HepG2 (cell line): ENCODE data around the gene MYCBPAP. TPM values are rescaled to one million over a fixed set of nuclear protein-coding genes. Genes with fewer than 3 reads are reported as not detected.

ENCODE experiments used
- ATF7 ChIP-seq, 2 experiments: fragments of 450-650 bp in 1 of 2; sonication (generic) in 1 of 2; formaldehyde crosslinking in 1 of 2; IDR thresholded peaks; 2 replicates each; pipeline versions ENCODE4 v1.4.0 to v1.6.1; 2016 to 2020; ENCODE audit warnings: antibody characterized with exemption in 1 of 2, mild to moderate bottlenecking in 1 of 2, missing genetic modification reagents in 1 of 2
- IRF2 ChIP-seq: IDR thresholded peaks from 2 replicates; pipeline ENCODE4 v1.6.1; 2018; ENCODE audit warnings: missing genetic modification reagents, missing compliant biosample characterization
- KDM5B ChIP-seq: sonication (generic); formaldehyde crosslinking; IDR thresholded peaks from 2 replicates; pipeline ENCODE4 v1.4.0; 2020; ENCODE audit warnings: missing genetic modification reagents, mild to moderate bottlenecking, borderline replicate concordance
- KLF11 ChIP-seq: IDR thresholded peaks from 2 replicates; pipeline ENCODE4 v1.6.1; 2016; ENCODE audit warnings: missing compliant biosample characterization
- MEIS1 ChIP-seq: sonication (generic); formaldehyde crosslinking; IDR thresholded peaks from 2 replicates; pipeline ENCODE4 v1.9.0; 2021; ENCODE audit warnings: mild to moderate bottlenecking, missing genetic modification reagents, moderate library complexity, borderline replicate concordance
- RAD21 ChIP-seq: fragments of 450-650 bp; formaldehyde crosslinking; IDR thresholded peaks from 2 replicates; pipeline ENCODE4 v1.5.0; 2020; ENCODE audit warnings: mild to moderate bottlenecking
- RXRB ChIP-seq: IDR thresholded peaks from 2 replicates; pipeline ENCODE4 v1.6.1; 2016; ENCODE audit warnings: borderline replicate concordance, missing genetic modification reagents, missing compliant biosample characterization
- SMARCE1 ChIP-seq: fragments of 450-650 bp; IDR thresholded peaks from 2 replicates; pipeline ENCODE4 v1.6.1; 2017; ENCODE audit warnings: borderline replicate concordance
- SSRP1 ChIP-seq: IDR thresholded peaks from 2 replicates; pipeline ENCODE4 v1.6.1; 2016; ENCODE audit warnings: control low read depth
- ZFAT ChIP-seq: sonication (generic); formaldehyde crosslinking; conservative IDR thresholded peaks from 2 replicates; pipeline ENCODE4 v1.8.1; 2023; ENCODE audit warnings: missing genetic modification reagents, inconsistent platforms
- ZFYVE20 ChIP-seq: sonication (generic); formaldehyde crosslinking; IDR thresholded peaks from 2 replicates; pipeline ENCODE4 v1.8.0; 2023; ENCODE audit warnings: low read depth, mild to moderate bottlenecking, moderate library complexity, missing genetic modification reagents, borderline replicate concordance
- ZNF335 ChIP-seq: sonication (generic); formaldehyde crosslinking; IDR thresholded peaks from 2 replicates; pipeline ENCODE4 v1.4.0; 2020; ENCODE audit warnings: missing genetic modification reagents
- ZNF569 ChIP-seq: sonication (generic); formaldehyde crosslinking; IDR thresholded peaks from 2 replicates; pipeline ENCODE4 v1.5.0; 2020; ENCODE audit warnings: mild to moderate bottlenecking, missing genetic modification reagents, moderate library complexity, borderline replicate concordance
- ZNF605 ChIP-seq: sonication (generic); formaldehyde crosslinking; IDR thresholded peaks from 2 replicates; pipeline ENCODE4 v1.8.0; 2022; ENCODE audit warnings: mild to moderate bottlenecking, missing genetic modification reagents
- ZNF83 ChIP-seq: sonication (generic); formaldehyde crosslinking; IDR thresholded peaks from 2 replicates; pipeline ENCODE4 v1.4.0; 2020; ENCODE audit warnings: missing genetic modification reagents, mild to moderate bottlenecking, borderline replicate concordance
- polyA plus RNA-seq, 8 experiments: library from polyadenylated mRNA; depleted of rRNA in 3 of 8; stranded (reverse) in 7 of 8; unstranded in 1 of 8; fragments of >200 nt; fragmentation: Illumina TruSeq in 4 of 8; extraction: Trizol in 4 of 8; gene quantifications; 2 replicates each; pipeline versions ENCODE4 v1.2.1 to v1.2.3, GENCODE V29; 2011 to 2016; ENCODE audit warnings: low read depth in 4 of 8, missing spikeins in 1 of 8, mixed read lengths in 1 of 8; ENCODE audit not compliant: insufficient read depth in 1 of 8
- total RNA-seq, 5 experiments: library from RNA; depleted of rRNA; stranded (reverse); fragments of >200 nt; fragmentation: Illumina TruSeq; extraction: Trizol; gene quantifications; 2 replicates each; pipeline ENCODE4 v1.2.3, GENCODE V29; 2016; ENCODE audit warnings: low read depth in 1 of 5
- TF ChIP-seq, protein P1 (sequence below): sonication (generic); formaldehyde crosslinking; IDR thresholded peaks from 2 replicates; pipeline ENCODE4 v1.5.0; 2020; ENCODE audit warnings: mild to moderate bottlenecking, missing genetic modification reagents
- TF ChIP-seq, protein P2 (sequence below): sonication (generic); formaldehyde crosslinking; IDR thresholded peaks from 2 replicates; pipeline ENCODE4 v1.5.0; 2020; ENCODE audit warnings: missing genetic modification reagents
- TF ChIP-seq, protein P3 (sequence below): sonication (generic); formaldehyde crosslinking; IDR thresholded peaks from 2 replicates; pipeline ENCODE4 v1.4.0; 2020; ENCODE audit warnings: missing genetic modification reagents
- TF ChIP-seq, protein P4 (sequence below): IDR thresholded peaks from 2 replicates; pipeline ENCODE4 v1.6.1; 2016; ENCODE audit warnings: mild to moderate bottlenecking, missing biosample characterization, missing genetic modification reagents
- TF ChIP-seq, protein P5 (sequence below): sonication (generic); formaldehyde crosslinking; IDR thresholded peaks from 2 replicates; pipeline ENCODE4 v1.5.0; 2020; ENCODE audit warnings: mild to moderate bottlenecking, missing genetic modification reagents

MYCBPAP gene
- total and polyA plus RNA-seq, 2 of the 13 experiments (the other 11 are each of a cell fraction or from before 2014, with no cell fraction given): 0.22 to 0.24 TPM

DNA sequence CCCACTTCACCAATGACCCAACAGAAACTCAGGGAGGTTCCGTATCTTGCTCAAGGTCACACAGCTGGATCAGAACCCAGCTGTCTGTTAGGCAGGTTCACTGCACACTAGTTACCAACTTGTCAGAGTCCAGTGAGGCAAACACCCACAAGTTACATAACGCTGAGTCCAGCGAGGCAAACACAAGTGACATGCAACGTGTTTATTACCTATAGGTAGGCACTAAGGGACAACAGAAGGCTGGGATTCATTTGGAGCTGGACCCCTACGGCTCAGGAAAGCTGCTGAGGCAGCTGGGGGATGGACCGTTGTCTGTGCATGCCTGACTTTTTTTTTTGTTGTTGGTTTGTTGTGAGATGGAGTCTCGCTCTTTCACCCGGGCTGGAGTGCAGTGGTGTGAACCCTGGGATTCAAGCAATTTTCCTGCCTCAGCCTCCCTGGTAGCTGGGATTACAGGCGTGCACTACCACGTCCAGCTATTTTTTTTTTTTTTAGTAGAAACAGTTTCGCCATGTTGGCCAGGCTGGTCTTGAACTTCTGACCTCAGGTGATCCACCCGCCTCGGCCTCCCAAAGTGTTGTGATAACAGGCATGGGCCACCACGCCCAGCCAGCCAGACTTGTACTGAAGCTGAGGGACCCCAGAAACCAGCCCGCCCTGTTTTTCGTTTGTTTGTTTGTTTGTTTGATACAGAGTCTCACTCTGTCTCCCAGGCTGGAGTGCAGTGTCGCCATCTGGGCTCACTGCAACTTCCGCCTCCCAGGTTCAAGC lies 31.5 kb upstream of the MYCBPAP start (continued):
- TF ChIP-seq ZNF335 (0 out of 2 replicates have a peak, but pooled peaks have one; percentile 44), ZNF605 (CRISPR knock-in tag) (no peak), KDM5B (0 out of 2 replicates have a peak, but pooled peaks have one; percentile 23), SMARCE1 (no peak), RXRB (CRISPR knock-in tag) (peak; percentile 64; the same call in 1 of the 2 replicates), RAD21 (CRISPR knock-in tag) (no peak), ZNF569 (CRISPR knock-in tag) (no peak), ZFYVE20 (CRISPR knock-in tag) (no peak), IRF2 (no peak), SSRP1 (CRISPR knock-in tag) (peak; percentile 59; the same call in 1 of the 2 replicates), ATF7 (IDR thresholded peaks at IDR 0.05) (no peak), ATF7 (CRISPR knock-in tag; IDR thresholded peaks at IDR 0.05) (no peak), MEIS1 (CRISPR knock-in tag) (peak; percentile 54; the same call in 1 of the 2 replicates), ZNF83 (CRISPR knock-in tag) (0 out of 2 replicates have a peak, but pooled peaks have one; percentile 21), KLF11 (no peak), ZFAT (CRISPR knock-in tag) (no peak)
- TF ChIP-seq, protein P1, sequence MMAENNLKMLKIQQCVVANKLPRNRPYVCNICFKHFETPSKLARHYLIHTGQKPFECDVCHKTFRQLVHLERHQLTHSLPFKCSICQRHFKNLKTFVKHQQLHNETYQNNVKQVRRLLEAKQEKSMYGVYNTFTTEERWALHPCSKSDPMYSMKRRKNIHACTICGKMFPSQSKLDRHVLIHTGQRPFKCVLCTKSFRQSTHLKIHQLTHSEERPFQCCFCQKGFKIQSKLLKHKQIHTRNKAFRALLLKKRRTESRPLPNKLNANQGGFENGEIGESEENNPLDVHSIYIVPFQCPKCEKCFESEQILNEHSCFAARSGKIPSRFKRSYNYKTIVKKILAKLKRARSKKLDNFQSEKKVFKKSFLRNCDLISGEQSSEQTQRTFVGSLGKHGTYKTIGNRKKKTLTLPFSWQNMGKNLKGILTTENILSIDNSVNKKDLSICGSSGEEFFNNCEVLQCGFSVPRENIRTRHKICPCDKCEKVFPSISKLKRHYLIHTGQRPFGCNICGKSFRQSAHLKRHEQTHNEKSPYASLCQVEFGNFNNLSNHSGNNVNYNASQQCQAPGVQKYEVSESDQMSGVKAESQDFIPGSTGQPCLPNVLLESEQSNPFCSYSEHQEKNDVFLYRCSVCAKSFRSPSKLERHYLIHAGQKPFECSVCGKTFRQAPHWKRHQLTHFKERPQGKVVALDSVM: no peak
- TF ChIP-seq, protein P2, sequence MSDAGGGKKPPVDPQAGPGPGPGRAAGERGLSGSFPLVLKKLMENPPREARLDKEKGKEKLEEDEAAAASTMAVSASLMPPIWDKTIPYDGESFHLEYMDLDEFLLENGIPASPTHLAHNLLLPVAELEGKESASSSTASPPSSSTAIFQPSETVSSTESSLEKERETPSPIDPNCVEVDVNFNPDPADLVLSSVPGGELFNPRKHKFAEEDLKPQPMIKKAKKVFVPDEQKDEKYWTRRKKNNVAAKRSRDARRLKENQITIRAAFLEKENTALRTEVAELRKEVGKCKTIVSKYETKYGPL (CRISPR knock-in tag): peak; percentile 94
- TF ChIP-seq, protein P3, sequence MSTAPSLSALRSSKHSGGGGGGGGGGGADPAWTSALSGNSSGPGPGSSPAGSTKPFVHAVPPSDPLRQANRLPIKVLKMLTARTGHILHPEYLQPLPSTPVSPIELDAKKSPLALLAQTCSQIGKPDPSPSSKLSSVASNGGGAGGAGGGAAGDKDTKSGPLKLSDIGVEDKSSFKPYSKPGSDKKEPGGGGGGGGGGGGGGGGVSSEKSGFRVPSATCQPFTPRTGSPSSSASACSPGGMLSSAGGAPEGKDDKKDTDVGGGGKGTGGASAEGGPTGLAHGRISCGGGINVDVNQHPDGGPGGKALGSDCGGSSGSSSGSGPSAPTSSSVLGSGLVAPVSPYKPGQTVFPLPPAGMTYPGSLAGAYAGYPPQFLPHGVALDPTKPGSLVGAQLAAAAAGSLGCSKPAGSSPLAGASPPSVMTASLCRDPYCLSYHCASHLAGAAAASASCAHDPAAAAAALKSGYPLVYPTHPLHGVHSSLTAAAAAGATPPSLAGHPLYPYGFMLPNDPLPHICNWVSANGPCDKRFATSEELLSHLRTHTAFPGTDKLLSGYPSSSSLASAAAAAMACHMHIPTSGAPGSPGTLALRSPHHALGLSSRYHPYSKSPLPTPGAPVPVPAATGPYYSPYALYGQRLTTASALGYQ (CRISPR knock-in tag): no peak
- TF ChIP-seq, protein P4, sequence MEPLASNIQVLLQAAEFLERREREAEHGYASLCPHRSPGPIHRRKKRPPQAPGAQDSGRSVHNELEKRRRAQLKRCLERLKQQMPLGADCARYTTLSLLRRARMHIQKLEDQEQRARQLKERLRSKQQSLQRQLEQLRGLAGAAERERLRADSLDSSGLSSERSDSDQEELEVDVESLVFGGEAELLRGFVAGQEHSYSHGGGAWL (CRISPR knock-in tag): no peak
- TF ChIP-seq, protein P5, sequence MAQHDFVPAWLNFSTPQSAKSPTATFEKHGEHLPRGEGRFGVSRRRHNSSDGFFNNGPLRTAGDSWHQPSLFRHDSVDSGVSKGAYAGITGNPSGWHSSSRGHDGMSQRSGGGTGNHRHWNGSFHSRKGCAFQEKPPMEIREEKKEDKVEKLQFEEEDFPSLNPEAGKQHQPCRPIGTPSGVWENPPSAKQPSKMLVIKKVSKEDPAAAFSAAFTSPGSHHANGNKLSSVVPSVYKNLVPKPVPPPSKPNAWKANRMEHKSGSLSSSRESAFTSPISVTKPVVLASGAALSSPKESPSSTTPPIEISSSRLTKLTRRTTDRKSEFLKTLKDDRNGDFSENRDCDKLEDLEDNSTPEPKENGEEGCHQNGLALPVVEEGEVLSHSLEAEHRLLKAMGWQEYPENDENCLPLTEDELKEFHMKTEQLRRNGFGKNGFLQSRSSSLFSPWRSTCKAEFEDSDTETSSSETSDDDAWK (CRISPR knock-in tag): no peak
